C4-2B (cell line): Measurements from ENCODE around the gene FSTL4.

ENCODE experiments used
- H3K27ac ChIP-seq: fragments of 450-650 bp; 2 replicates; pipeline ENCODE4 v1.5.1; 2017
- ZFX ChIP-seq: fragments of 450-650 bp; IDR thresholded peaks from 2 replicates; pipeline ENCODE4 v1.6.1; 2017
- TF ChIP-seq, protein P1 (sequence below): fragments of 450-650 bp; conservative IDR thresholded peaks from 2 replicates; pipeline ENCODE4 v1.5.1; 2017; ENCODE audit warnings: mild to moderate bottlenecking

The FSTL4 gene

DNA sequence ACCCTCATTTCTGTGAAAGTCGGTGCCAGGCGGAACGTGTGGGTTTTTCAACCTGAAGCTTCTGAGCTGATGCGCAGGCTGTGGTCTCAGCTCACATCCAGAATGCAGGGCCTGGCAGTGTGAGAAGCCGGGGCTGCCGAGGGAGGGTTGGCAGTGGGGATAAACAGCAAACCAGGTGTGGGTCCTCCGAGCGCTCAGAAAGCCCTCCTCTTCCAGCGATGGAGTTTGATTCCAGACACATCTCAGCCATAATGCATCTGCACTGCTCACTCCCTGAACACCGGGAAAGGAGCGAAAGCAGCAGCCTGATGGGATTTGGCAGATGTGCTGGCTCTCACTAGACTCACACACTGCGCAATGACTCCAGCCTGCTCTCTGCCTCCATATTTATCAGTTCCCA is 280.4 kb downstream of the FSTL4 start:
- H3K27ac ChIP-seq, result no peak overlapping the region
- no peak for TF ChIP-seq ZFX
- TF ChIP-seq, protein P1, sequence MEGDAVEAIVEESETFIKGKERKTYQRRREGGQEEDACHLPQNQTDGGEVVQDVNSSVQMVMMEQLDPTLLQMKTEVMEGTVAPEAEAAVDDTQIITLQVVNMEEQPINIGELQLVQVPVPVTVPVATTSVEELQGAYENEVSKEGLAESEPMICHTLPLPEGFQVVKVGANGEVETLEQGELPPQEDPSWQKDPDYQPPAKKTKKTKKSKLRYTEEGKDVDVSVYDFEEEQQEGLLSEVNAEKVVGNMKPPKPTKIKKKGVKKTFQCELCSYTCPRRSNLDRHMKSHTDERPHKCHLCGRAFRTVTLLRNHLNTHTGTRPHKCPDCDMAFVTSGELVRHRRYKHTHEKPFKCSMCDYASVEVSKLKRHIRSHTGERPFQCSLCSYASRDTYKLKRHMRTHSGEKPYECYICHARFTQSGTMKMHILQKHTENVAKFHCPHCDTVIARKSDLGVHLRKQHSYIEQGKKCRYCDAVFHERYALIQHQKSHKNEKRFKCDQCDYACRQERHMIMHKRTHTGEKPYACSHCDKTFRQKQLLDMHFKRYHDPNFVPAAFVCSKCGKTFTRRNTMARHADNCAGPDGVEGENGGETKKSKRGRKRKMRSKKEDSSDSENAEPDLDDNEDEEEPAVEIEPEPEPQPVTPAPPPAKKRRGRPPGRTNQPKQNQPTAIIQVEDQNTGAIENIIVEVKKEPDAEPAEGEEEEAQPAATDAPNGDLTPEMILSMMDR, result no peak

DNA sequence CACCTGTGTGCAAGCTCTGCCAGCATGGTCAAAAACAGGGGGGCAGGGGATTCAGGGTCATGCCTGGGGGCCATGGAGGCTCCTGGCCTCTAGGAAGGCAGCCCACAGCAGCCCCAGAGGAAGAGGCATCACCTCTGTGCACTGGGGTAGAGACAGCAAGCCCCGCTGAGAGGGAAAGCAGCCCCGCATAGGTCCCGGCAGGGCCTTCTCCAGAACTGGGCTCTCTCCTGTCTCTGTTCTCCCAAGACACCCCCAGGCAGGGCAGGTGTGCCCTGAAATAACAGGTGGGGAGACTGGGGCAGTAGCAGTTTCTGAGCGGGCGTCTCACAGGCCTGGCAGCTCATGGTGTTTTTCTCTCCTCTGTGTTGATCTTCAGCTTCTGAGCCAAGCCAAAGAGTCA is 281.4 kb downstream of the FSTL4 start:
- TF ChIP-seq ZFX, result no peak
- TF ChIP-seq, protein P1, result no peak
- H3K27ac ChIP-seq, result no peak overlapping the region

DNA sequence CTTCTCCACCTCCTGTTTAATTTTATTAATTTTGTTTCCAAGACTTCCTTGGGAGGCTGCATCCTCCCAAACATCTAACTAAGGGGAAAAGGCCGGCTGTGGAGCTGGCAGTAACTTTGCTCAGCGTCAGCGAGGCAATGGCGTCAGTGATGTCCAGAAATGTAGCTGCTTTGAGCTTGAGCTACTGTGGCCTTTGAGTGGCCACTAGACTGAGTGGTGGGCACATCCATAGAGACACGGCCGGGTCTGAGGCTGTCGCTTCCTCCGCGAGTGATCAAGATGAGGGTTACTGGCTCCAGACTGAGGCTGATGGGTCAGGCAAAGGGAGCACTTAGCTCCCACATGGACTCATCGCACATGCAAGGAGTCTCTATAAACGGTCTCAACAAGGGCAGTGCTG is 283.5 kb downstream of the FSTL4 start:
- no peak overlapping the region for H3K27ac ChIP-seq
- TF ChIP-seq ZFX, result no peak
- TF ChIP-seq, protein P1, result no peak

DNA sequence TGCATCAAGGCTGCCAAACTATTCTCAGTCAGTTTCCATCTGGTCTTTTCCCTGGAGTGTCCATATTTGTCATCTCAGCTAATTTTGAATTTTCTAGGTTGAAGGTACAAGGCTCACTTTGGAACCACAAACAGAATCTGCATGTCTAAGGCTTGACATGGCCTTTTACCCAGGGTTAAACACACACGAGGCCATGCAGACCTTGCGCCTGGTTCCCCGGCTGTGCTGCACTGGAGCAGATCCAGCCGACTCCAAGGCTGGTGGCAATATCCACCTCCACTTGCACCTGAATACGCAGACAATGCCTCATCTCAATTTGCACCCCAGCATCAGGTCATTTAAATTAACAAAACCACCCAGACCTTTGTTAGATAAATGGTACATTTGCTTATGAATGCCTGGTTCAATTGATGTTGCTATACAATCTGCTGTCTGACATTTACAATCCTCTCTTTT is 284.4 kb downstream of the FSTL4 start:
- H3K27ac ChIP-seq, result no peak overlapping the region
- no peak for TF ChIP-seq ZFX
- TF ChIP-seq, protein P1, result no peak

DNA sequence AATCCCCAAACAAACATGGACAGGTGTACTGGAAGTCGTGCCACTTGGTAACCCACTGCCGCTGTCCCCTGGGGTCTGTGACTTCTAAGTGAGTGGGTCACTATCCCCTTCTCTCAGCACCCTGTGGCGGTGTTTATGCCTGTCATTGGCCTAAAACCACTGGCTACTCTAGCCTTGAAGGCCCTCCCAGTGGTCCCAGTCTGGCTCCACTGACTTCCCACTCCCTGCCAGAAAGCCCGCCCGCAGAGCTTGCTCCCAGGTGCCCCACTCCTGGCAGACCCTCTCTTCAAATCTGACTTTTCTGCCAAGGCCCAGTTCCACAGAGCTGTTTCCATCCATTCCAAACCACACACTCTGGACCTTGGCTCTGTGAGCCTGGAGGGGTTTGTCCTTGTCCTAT is 286.0 kb downstream of the FSTL4 start:
- H3K27ac ChIP-seq, result no peak overlapping the region
- TF ChIP-seq ZFX, result no peak
- TF ChIP-seq, protein P1, result no peak

DNA sequence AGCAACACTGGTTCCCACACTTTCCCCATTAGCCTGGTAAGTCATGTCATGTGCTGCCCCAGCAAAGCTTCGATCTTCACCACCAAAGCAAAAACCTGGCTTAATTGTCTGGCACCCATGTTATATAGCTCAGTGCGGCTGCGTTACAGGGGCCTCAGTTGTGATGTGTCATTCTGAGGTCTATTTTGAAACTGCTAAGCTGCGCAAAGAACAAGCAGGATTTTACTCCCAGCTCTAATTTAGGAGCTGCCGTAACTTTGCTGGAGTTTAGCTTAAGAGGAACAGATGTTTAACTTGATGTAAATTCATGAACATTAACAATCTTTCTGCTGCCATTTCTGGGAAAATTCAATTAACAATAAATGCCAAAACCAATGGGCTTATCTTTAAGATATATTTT is 286.5 kb downstream of the FSTL4 start:
- TF ChIP-seq, protein P1, result no peak
- TF ChIP-seq ZFX, result no peak
- H3K27ac ChIP-seq, result no peak overlapping the region

DNA sequence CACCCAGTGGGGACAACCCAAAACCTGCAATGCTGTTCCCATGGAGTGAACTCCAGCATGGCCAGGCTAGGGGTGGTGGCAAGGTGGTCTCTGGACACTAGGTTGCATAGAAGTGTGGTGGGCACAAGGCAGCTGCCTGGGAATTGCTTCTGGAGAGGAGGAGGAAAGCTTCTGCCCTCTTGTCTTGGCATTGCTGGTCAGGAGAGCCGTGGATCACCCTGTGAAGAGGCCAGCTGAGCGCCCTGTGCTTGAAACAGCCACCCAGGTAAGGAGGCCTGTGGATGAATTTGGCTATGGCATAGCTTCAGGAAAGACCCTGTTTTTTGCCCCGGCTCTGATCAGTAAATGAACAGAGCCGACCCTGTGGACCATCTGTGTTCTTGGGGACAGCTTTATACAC is 287.4 kb downstream of the FSTL4 start:
- H3K27ac ChIP-seq, result no peak overlapping the region
- no peak for TF ChIP-seq ZFX
- TF ChIP-seq, protein P1, result no peak
